HG03565 (cell line): ENCODE data around the gene ZP3.
"Not testable (repeated sequence)": the region's sequence is repeated elsewhere in the genome, so short reads cannot be mapped to it uniquely, and the experiment has no call there.

Experiments
- ATAC-seq: cut with Tn5 transposase; IDR thresholded peaks from one replicate; pipeline ENCODE4 v1.9.1; 2021; ENCODE audit warnings: mild to moderate bottlenecking, moderate library complexity; ENCODE audit not compliant: unreplicated experiment

Gene ZP3

GRCh38 chr7:76439120-76439888 is 14.6 kb downstream of the ZP3 start:
- not testable (repeated sequence) for ATAC-seq

GRCh38 chr7:76440404-76440803 is 15.7 kb downstream of the ZP3 start:
- ATAC-seq = not testable (repeated sequence)

- peak; percentile 36 for ATAC-seq
Measured at GRCh38 chr7:76441792-76442191, 17.0 kb downstream of the ZP3 start.

- not testable (repeated sequence) for ATAC-seq
Measured at GRCh38 chr7:76442664-76443446, 18.1 kb downstream of the ZP3 start.

GRCh38 chr7:76443846-76444245 is 19.1 kb downstream of the ZP3 start:
- ATAC-seq = not testable (repeated sequence)

GRCh38 chr7:76445577-76446008 is 20.8 kb downstream of the ZP3 start:
- peak; percentile 83 for ATAC-seq

- not testable (repeated sequence) for ATAC-seq
Measured at GRCh38 chr7:76457017-76457416, 32.3 kb downstream of the ZP3 start.

GRCh38 chr7:76458504-76458903 is 33.8 kb downstream of the ZP3 start:
- ATAC-seq = not testable (repeated sequence)

GRCh38 chr7:76460767-76461166 is 36.0 kb downstream of the ZP3 start:
- not testable (repeated sequence) for ATAC-seq

- ATAC-seq = peak; percentile 96
Measured at GRCh38 chr7:76461464-76462101, 36.8 kb downstream of the ZP3 start, which contains the start of gene DTX2. TSS of gene DTX2 (plus strand) at chr7:76461709. CDS start at chr7:76480510, 18,801 bp downstream.

GRCh38 chr7:76462271-76462882 is 37.6 kb downstream of the ZP3 start:
- ATAC-seq = not testable (repeated sequence)

GRCh38 chr7:76464959-76465358 is 40.2 kb downstream of the ZP3 start:
- not testable (repeated sequence) for ATAC-seq

GRCh38 chr7:76465950-76466349 is 41.2 kb downstream of the ZP3 start:
- ATAC-seq = not testable (repeated sequence)

GRCh38 chr7:76467743-76468404 is 43.1 kb downstream of the ZP3 start:
- ATAC-seq = not testable (repeated sequence)

GRCh38 chr7:76471556-76472221 is 46.9 kb downstream of the ZP3 start:
- ATAC-seq = not testable (repeated sequence)

- ATAC-seq = not testable (repeated sequence)
Measured at GRCh38 chr7:76473097-76473496, 48.3 kb downstream of the ZP3 start.

- not testable (repeated sequence) for ATAC-seq
Measured at GRCh38 chr7:76476280-76476679, 51.5 kb downstream of the ZP3 start.

GRCh38 chr7:76476742-76477474 is 52.2 kb downstream of the ZP3 start:
- ATAC-seq = not testable (repeated sequence)

GRCh38 chr7:76479628-76480027 is 54.9 kb downstream of the ZP3 start:
- ATAC-seq = not testable (repeated sequence)
